GM23338 (cell line): ENCODE data around the gene GUCA2A. TPM values are rescaled to one million over a fixed set of nuclear protein-coding genes. Genes with fewer than 3 reads are reported as not detected.

Experiments used
- ATAC-seq: fragments of 200-7000 bp; cut with Tn5 transposase; 3 replicates; pipeline ENCODE4 v1.9.1; 2020
- DNase-seq: peaks from one replicate; pipeline ENCODE4 v3.0.0-alpha.2; 2015; ENCODE audit warnings: low spot score
- H2AFZ ChIP-seq: fragments of 200-600 bp; sonication (generic); 2 replicates; pipeline ENCODE4 v1.8.0; 2016; ENCODE audit warnings: antibody characterized with exemption, mild to moderate bottlenecking, moderate library complexity
- H3F3A ChIP-seq: fragments of 200-600 bp; sonication (generic); replicated peaks from 2 replicates; pipeline ENCODE4 v1.8.0; 2017; ENCODE audit warnings: antibody characterized with exemption, mixed run types, low read depth
- H3K27ac ChIP-seq: fragments of 200-600 bp; sonication (generic); 2 replicates; pipeline ENCODE4 v1.6.1; 2016; ENCODE audit warnings: low read depth
- H3K27me3 ChIP-seq: fragments of 200-600 bp; sonication (generic); 2 replicates; pipeline ENCODE4 v1.8.0; 2016; ENCODE audit warnings: mild to moderate bottlenecking, mixed run types, moderate library complexity; ENCODE audit not compliant: insufficient read depth
- H3K36me3 ChIP-seq: fragments of 200-600 bp; sonication (generic); 2 replicates; pipeline ENCODE4 v1.8.0; 2016; ENCODE audit warnings: mild to moderate bottlenecking; ENCODE audit not compliant: insufficient read depth
- H3K4me1 ChIP-seq: fragments of 200-600 bp; sonication (generic); 2 replicates; pipeline ENCODE4 v1.8.0; 2016; ENCODE audit warnings: mild to moderate bottlenecking, moderate library complexity; ENCODE audit not compliant: insufficient read depth
- H3K4me2 ChIP-seq: fragments of 200-600 bp; sonication (generic); 2 replicates; pipeline ENCODE4 v1.7.1; 2017; ENCODE audit warnings: mixed run types
- H3K4me3 ChIP-seq: fragments of 200-600 bp; sonication (generic); 2 replicates; pipeline ENCODE4 v1.6.1; 2016; ENCODE audit warnings: mixed run types
- H3K79me2 ChIP-seq: fragments of 200-600 bp; sonication (generic); replicated peaks from 2 replicates; pipeline ENCODE4 v1.8.0; 2017; ENCODE audit warnings: mild to moderate bottlenecking; ENCODE audit not compliant: insufficient read depth
- H3K9me2 ChIP-seq: fragments of 200-600 bp; sonication (generic); 2 replicates; pipeline ENCODE4 v1.8.0; 2017; ENCODE audit not compliant: insufficient read depth
- H4K20me1 ChIP-seq: fragments of 200-600 bp; sonication (generic); replicated peaks from 2 replicates; pipeline ENCODE4 v1.8.0; 2017; ENCODE audit warnings: mild to moderate bottlenecking; ENCODE audit not compliant: insufficient read depth
- H3K27ac Mint-ChIP-seq: 2 replicates; pipeline ENCODE4 v1.8.0; 2020; ENCODE audit warnings: inconsistent platforms, mild to moderate bottlenecking, moderate library complexity, mixed read lengths
- H3K27me3 Mint-ChIP-seq: 3 replicates; pipeline ENCODE4 v1.8.0; 2022; ENCODE audit warnings: low read depth, mild to moderate bottlenecking, moderate library complexity, mixed read lengths, inconsistent platforms; ENCODE audit not compliant: insufficient read depth, poor library complexity
- H3K36me3 Mint-ChIP-seq: 3 replicates; pipeline ENCODE4 v1.8.0; 2021; ENCODE audit warnings: low read depth, mild to moderate bottlenecking, inconsistent platforms, moderate library complexity, mixed read lengths
- H3K4me1 Mint-ChIP-seq: 3 replicates; pipeline ENCODE4 v1.8.0; 2020; ENCODE audit warnings: mild to moderate bottlenecking, inconsistent platforms, mixed read lengths
- H3K4me3 Mint-ChIP-seq: 3 replicates; pipeline ENCODE4 v1.8.0; 2021; ENCODE audit warnings: moderate library complexity, mild to moderate bottlenecking, inconsistent platforms, mixed read lengths
- H3K9me3 Mint-ChIP-seq: 3 replicates; pipeline ENCODE4 v1.8.0; 2020; ENCODE audit warnings: moderate library complexity, mild to moderate bottlenecking, inconsistent platforms, mixed read lengths
- CREB1 ChIP-seq: fragments of 250-450 bp; sonication (Bioruptor Pico); IDR thresholded peaks from 2 replicates; pipeline ENCODE4 v1.5.0; 2020; ENCODE audit warnings: low read depth, mild to moderate bottlenecking, moderate library complexity
- CTCF ChIP-seq, 2 experiments: fragments of 200-600 bp in 1 of 2; sonication (generic) in 1 of 2; conservative IDR thresholded peaks; 2 replicates each; pipeline versions ENCODE4 v1.5.1 to v1.6.1; 2016 to 2017; ENCODE audit warnings: antibody characterized with exemption in 2 of 2, low read depth in 2 of 2, mild to moderate bottlenecking in 2 of 2, moderate library complexity in 1 of 2
- EZH2 ChIP-seq: fragments of 200-600 bp; sonication (generic); IDR thresholded peaks from one replicate; pipeline ENCODE4 v1.8.0; 2017; ENCODE audit warnings: antibody characterized with exemption, mild to moderate bottlenecking, low read depth; ENCODE audit not compliant: unreplicated experiment
- EZH2phosphoT487 ChIP-seq: fragments of 200-600 bp; sonication (generic); IDR thresholded peaks from one replicate; pipeline ENCODE4 v1.8.1; 2018; ENCODE audit warnings: antibody characterized with exemption; ENCODE audit not compliant: unreplicated experiment
- NANOG ChIP-seq: IDR thresholded peaks from 2 replicates; pipeline ENCODE4 v1.6.1; 2016; ENCODE audit warnings: antibody characterized with exemption, borderline replicate concordance
- POLR2AphosphoS5 ChIP-seq: IDR thresholded peaks from 2 replicates; pipeline ENCODE4 v1.6.1; 2016; ENCODE audit warnings: antibody characterized with exemption, low read depth
- ZNF114 ChIP-seq: fragments of 250-450 bp; sonication (Bioruptor Pico); IDR thresholded peaks from 2 replicates; pipeline ENCODE4 v1.5.0; 2020; ENCODE audit warnings: mild to moderate bottlenecking, moderate library complexity
- polyA plus RNA-seq: library from polyadenylated mRNA; unstranded; fragments of >200 nt; fragmentation: Nextera tagmentation; extraction: Ambion mirVana; gene quantifications from 2 replicates; pipeline ENCODE4 v1.2.1, GENCODE V29; 2016
- total RNA-seq: library from RNA; depleted of rRNA; stranded (reverse); fragments of >200 nt; shearing (Covaris generic); gene quantifications from 2 replicates; pipeline ENCODE4 v1.2.3, GENCODE V29; 2014
- TF ChIP-seq, protein P1 (sequence below): IDR thresholded peaks from 2 replicates; pipeline ENCODE4 v1.6.1; 2016; ENCODE audit warnings: antibody characterized with exemption
- TF ChIP-seq, protein P2 (sequence below): fragments of 250-450 bp; sonication (Bioruptor Pico); IDR thresholded peaks from 2 replicates; pipeline ENCODE4 v1.5.0; 2020; ENCODE audit warnings: mild to moderate bottlenecking, moderate library complexity

GUCA2A gene
- total and polyA plus RNA-seq, 2 experiments from 2014 or later, result not detected

DNA sequence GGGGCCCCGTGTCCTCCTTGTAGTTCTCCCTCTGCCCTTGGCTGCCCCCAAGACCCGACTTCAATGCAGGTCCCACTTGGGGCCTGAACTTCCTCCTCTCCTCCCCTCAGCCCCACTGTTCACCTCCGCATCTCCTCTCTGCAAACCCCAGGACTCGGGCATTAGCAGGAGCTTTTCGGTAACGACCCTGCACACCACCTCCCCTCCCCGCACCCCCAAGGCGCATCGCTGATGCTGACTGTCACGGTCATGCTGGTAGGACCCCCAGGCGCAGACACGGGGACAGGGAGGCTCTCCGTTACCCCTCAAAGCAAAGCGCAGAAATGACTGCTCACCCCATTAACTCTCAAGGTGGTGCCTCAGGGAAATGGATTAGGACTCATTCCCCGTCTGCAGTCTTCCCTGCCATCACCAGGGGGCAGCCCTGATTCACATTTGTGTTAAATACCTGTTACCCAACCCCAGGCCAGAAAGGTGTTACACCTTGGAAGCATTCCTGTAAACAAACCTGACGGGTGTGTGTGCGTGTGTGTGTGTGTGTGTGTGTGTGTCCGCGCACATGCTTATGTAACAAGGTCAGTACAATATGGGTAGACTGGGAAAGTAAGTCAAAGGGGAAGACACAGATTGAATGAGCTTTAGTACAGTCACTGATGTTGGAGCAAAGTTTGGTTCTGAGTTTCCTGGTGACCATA is 17.8 kb downstream of the GUCA2A start (continued):
- no peak for TF ChIP-seq EZH2phosphoT487
- no peak for TF ChIP-seq POLR2AphosphoS5
- TF ChIP-seq, protein P1, sequence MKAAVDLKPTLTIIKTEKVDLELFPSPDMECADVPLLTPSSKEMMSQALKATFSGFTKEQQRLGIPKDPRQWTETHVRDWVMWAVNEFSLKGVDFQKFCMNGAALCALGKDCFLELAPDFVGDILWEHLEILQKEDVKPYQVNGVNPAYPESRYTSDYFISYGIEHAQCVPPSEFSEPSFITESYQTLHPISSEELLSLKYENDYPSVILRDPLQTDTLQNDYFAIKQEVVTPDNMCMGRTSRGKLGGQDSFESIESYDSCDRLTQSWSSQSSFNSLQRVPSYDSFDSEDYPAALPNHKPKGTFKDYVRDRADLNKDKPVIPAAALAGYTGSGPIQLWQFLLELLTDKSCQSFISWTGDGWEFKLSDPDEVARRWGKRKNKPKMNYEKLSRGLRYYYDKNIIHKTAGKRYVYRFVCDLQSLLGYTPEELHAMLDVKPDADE, result no peak
- peak; percentile 86 to 91 for TF ChIP-seq CTCF (conservative IDR thresholded peaks at IDR 0.05; ENCODE audit: low read depth in 2 of 2)

- H3K4me3 Mint-ChIP-seq, result no peak overlapping the region
- peak; percentile 40 for ATAC-seq
- Histone ChIP-seq H3K4me1 (no peaks in the 10 kb centered on the region; the same call in 1 of the 2 replicates), H3K9me2 (no peaks in the 10 kb centered on the region), H3K36me3 (no peaks in the 10 kb centered on the region), H4K20me1 (no peaks in the 10 kb centered on the region), H3K4me2 (peak overlapping the region; percentile 75; the same call in 1 of the 2 replicates), H3K27ac (no peak overlapping the region), H3K4me3 (no peak overlapping the region), H3K79me2 (no peaks in the 10 kb centered on the region), H3K27me3 (no peaks in the 10 kb centered on the region), H2AFZ (peak overlapping the region; percentile 82; the same call in 1 of the 2 replicates), H3F3A (no peaks in the 10 kb centered on the region)
- TF ChIP-seq CREB1 (CRISPR knock-in tag), result no peak
- TF ChIP-seq, protein P2, sequence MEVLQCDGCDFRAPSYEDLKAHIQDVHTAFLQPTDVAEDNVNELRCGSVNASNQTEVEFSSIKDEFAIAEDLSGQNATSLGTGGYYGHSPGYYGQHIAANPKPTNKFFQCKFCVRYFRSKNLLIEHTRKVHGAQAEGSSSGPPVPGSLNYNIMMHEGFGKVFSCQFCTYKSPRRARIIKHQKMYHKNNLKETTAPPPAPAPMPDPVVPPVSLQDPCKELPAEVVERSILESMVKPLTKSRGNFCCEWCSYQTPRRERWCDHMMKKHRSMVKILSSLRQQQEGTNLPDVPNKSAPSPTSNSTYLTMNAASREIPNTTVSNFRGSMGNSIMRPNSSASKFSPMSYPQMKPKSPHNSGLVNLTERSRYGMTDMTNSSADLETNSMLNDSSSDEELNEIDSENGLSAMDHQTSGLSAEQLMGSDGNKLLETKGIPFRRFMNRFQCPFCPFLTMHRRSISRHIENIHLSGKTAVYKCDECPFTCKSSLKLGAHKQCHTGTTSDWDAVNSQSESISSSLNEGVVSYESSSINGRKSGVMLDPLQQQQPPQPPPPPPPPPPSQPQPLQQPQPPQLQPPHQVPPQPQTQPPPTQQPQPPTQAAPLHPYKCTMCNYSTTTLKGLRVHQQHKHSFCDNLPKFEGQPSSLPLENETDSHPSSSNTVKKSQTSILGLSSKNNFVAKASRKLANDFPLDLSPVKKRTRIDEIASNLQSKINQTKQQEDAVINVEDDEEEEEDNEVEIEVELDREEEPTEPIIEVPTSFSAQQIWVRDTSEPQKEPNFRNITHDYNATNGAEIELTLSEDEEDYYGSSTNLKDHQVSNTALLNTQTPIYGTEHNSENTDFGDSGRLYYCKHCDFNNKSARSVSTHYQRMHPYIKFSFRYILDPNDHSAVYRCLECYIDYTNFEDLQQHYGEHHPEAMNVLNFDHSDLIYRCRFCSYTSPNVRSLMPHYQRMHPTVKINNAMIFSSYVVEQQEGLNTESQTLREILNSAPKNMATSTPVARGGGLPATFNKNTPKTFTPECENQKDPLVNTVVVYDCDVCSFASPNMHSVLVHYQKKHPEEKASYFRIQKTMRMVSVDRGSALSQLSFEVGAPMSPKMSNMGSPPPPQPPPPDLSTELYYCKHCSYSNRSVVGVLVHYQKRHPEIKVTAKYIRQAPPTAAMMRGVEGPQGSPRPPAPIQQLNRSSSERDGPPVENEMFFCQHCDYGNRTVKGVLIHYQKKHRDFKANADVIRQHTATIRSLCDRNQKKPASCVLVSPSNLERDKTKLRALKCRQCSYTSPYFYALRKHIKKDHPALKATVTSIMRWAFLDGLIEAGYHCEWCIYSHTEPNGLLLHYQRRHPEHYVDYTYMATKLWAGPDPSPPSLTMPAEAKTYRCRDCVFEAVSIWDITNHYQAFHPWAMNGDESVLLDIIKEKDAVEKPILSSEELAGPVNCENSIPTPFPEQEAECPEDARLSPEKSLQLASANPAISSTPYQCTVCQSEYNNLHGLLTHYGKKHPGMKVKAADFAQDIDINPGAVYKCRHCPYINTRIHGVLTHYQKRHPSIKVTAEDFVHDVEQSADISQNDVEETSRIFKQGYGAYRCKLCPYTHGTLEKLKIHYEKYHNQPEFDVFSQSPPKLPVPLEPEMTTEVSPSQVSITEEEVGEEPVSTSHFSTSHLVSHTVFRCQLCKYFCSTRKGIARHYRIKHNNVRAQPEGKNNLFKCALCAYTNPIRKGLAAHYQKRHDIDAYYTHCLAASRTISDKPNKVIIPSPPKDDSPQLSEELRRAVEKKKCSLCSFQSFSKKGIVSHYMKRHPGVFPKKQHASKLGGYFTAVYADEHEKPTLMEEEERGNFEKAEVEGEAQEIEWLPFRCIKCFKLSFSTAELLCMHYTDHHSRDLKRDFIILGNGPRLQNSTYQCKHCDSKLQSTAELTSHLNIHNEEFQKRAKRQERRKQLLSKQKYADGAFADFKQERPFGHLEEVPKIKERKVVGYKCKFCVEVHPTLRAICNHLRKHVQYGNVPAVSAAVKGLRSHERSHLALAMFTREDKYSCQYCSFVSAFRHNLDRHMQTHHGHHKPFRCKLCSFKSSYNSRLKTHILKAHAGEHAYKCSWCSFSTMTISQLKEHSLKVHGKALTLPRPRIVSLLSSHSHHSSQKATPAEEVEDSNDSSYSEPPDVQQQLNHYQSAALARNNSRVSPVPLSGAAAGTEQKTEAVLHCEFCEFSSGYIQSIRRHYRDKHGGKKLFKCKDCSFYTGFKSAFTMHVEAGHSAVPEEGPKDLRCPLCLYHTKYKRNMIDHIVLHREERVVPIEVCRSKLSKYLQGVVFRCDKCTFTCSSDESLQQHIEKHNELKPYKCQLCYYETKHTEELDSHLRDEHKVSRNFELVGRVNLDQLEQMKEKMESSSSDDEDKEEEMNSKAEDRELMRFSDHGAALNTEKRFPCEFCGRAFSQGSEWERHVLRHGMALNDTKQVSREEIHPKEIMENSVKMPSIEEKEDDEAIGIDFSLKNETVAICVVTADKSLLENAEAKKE, result no peak
- TF ChIP-seq NANOG, result no peak
- no peak for TF ChIP-seq CTCF (conservative IDR thresholded peaks at IDR 0.05; ENCODE audit: low read depth in 2 of 2)
- TF ChIP-seq EZH2, result no peak
- TF ChIP-seq, protein P1, result no peak
- no peak for TF ChIP-seq ZNF114 (CRISPR knock-in tag)
- peak; percentile 21 for DNase-seq
- H3K27ac Mint-ChIP-seq, result no peak overlapping the region
- H3K9me3 Mint-ChIP-seq, result no peaks in the 10 kb centered on the region
- no peaks in the 10 kb centered on the region for H3K27me3 Mint-ChIP-seq
- no peaks in the 10 kb centered on the region for H3K36me3 Mint-ChIP-seq
- no peaks in the 10 kb centered on the region for H3K4me1 Mint-ChIP-seq
Observed at GRCh38 chr1:42145764-42146625, 18.6 kb downstream of the GUCA2A start.
